RWPE1 (cell line): Measurements from ENCODE around the gene SLC24A4.

Source experiments
- CTCF ChIA-PET: fragments of 350-600 bp; sonication (Branson Sonifier 250); formaldehyde crosslinking; extraction: SDS; loops from one replicate; lab custom pipeline; 2021; lab: Yijun Ruan, JAX
- POLR2A ChIA-PET: fragments of 400-600 bp; formaldehyde crosslinking; extraction: SDS; loops from one replicate; lab custom pipeline; 2020; ENCODE audit warnings: antibody characterized with exemption; ENCODE audit not compliant: low non-redundant PET; lab: Yijun Ruan, JAX
- DNase-seq: peaks from one replicate; pipeline ENCODE4 v3.0.0; 2012; ENCODE audit warnings: low spot score
- H3K27ac ChIP-seq: fragments of 450-650 bp; 2 replicates; pipeline ENCODE4 v1.5.1; 2017
- CTCF ChIP-seq: fragments of 450-650 bp; conservative IDR thresholded peaks from 2 replicates; pipeline ENCODE4 v1.5.1; 2017; ENCODE audit warnings: low read depth, mild to moderate bottlenecking

SLC24A4 gene

GRCh38 chr14:92443167-92443566, 120.2 kb downstream of the SLC24A4 start:
- no peak overlapping the region for H3K27ac ChIP-seq
- DNase-seq, result no peak
- ChIA-PET POLR2A (no interaction called here), CTCF (interaction anchor here (0.7 kb wide), 1 partner anchor 143 kb away, joined by 3 read pairs; no protein-coding TSS in a partner anchor)
- no peak for TF ChIP-seq CTCF

- ChIA-PET POLR2A (no interaction called here), CTCF (interaction anchor here (0.7 kb wide), 1 partner anchor 143 kb away, joined by 3 read pairs; no protein-coding TSS in a partner anchor)
- DNase-seq, result no peak
- no peak overlapping the region for H3K27ac ChIP-seq
- no peak for TF ChIP-seq CTCF
These were observed 120.8 kb downstream of the SLC24A4 start for GRCh38 chr14:92443741-92444140.

- no peak for DNase-seq
- no peak overlapping the region for H3K27ac ChIP-seq
- CTCF ChIA-PET, result interaction anchor here (0.7 kb wide), 1 partner anchor 110 kb away, joined by 3 read pairs; no protein-coding TSS in a partner anchor
- no peak for TF ChIP-seq CTCF
- POLR2A ChIA-PET, result no interaction called here
These were observed 123.8 kb downstream of the SLC24A4 start for GRCh38 chr14:92446771-92447170.

GRCh38 chr14:92447416-92448197, 124.6 kb downstream of the SLC24A4 start:
- no peak overlapping the region for H3K27ac ChIP-seq
- ChIA-PET CTCF (interaction anchor here (0.7 kb wide), 1 partner anchor 111 kb away, joined by 3 read pairs; no protein-coding TSS in a partner anchor), POLR2A (no interaction called here)
- no peak for TF ChIP-seq CTCF
- DNase-seq, result no peak

- ChIA-PET POLR2A (no interaction called here), CTCF (no interaction called here)
- H3K27ac ChIP-seq, result no peak overlapping the region
- TF ChIP-seq CTCF, result no peak
- DNase-seq, result no peak
These were observed 125.8 kb downstream of the SLC24A4 start for GRCh38 chr14:92448786-92449185.

GRCh38 chr14:92449404-92450181, 126.6 kb downstream of the SLC24A4 start:
- CTCF ChIA-PET, result no interaction called here
- DNase-seq, result no peak
- no peak for TF ChIP-seq CTCF
- H3K27ac ChIP-seq, result no peak overlapping the region
- POLR2A ChIA-PET, result no interaction called here
